Posterior cingulate gyrus (tissue), 11 donors: ENCODE data around the gene DBN1.
A peak's percentile ranks its signal among the peaks of the same experiment; 100 is the strongest.

ENCODE experiments used
- DNase-seq, 10 donors: peaks; one replicate each; pipeline versions ENCODE4 v3.0.0 to v3.0.0-alpha.2; 2020 to 2021; ENCODE audit warnings: mixed read lengths in 3 of 10
- intact Hi-C: fragments of 100-400 bp; cut with DNase I; formaldehyde crosslinking; loops from one replicate; pipeline ENCODE4 v1.15.1; 2023

DBN1 gene

GRCh38 chr5:177473443-177474001, at the start of gene DBN1:
TSS of gene DBN1 (minus strand) at chr5:177473634. CDS start at chr5:177473521, 113 bp downstream.
- intact Hi-C loops, result no loop called here

GRCh38 chr5:177520916-177521513, 47.6 kb upstream of the DBN1 start:
- intact Hi-C loops, result no loop called here
- peak in 3 of 10 donors; percentile 14 to 74 (median 35) for DNase-seq

More at GRCh38 chr5:177473443-177474001, at the start of gene DBN1:
- peak in 3 of 10 donors; percentile 38 to 49 (median 48) for DNase-seq

GRCh38 chr5:177520271-177520670, 46.8 kb upstream of the DBN1 start:
- intact Hi-C loops, result no loop called here
- DNase-seq, result peak in 3 of 10 donors; percentile 18 to 48 (median 32)

GRCh38 chr5:177519463-177520235, 46.2 kb upstream of the DBN1 start:
- peak in 3 of 10 donors; percentile 15 to 57 (median 35) for DNase-seq
- intact Hi-C loops, result no loop called here

- peak; percentile 95 to 99 (median 98) for DNase-seq
- intact Hi-C loops, result loop anchor here (2.0 kb wide), 2 partner anchors 38 to 84 kb away; partner anchors contain the start of genes B4GALT7 and FAM193B
Observed at GRCh38 chr5:177516601-177517568, 43.5 kb upstream of the DBN1 start, which contains the start of gene DDX41. TSS of gene DDX41 (minus strand) at chr5:177516961. CDS start at chr5:177516945, 16 bp downstream.

DNA sequence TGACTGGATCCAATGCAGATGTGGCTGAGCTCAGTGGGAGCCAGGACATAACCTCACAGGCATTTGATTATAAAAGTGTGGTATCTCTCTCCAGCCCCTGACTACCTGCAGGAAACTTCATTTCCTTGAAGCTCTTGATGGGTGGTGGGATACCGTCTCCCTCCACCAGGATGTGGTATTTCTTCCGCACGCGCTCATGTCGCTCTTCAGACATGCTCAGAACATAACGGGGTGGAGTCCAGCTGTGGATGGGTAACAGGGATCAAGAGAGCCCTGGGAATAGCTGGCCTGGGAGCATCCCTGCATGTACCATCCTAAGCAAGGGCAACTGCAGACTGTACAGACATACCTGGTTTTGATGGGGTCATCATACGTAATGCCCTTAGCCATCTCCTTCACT, 42.1 kb upstream of the DBN1 start:
- intact Hi-C loops, result no loop called here
- DNase-seq, result peak in 1 of 10 donors; percentile 28

DNA sequence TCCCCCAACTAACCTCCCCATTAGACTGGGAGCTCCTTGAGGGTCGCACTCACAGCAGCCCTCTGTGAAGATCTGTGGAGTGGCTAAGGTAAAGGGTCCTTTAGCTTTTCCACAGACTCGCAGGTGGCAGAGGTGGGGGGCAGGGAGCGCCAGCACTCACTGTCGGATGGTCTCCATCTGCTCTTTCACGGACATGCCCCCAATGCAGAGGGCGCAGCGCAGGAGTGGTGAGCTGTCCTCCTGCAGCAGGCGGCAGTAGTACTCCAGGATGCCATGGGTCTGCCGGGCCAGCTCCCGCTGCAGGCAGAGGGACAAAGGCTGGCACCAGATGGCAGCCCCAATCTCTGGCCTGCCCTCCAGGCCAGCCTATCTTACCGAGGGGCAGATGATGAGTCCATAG, 41.1 kb upstream of the DBN1 start:
- intact Hi-C loops, result no loop called here
- DNase-seq, result peak in 1 of 10 donors; percentile 27

DNA sequence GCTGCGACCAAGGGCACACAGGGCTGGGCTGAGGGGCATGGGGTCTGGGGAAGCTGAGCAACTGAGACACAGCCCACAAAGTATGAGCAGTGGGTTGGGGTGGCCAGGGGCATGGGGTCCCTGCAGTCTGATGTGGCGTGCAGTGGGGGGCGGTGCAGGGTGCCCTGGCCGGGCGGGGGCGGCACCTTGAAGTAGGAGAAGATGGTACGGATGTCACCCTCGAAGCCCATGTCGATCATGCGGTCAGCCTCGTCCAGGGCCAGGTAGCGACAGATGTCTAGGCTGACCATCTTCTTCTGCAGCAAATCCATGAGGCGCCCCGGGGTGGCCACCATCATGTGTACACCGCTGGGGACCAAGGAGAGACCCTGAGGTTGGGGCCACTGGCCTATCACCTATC, 40.1 kb upstream of the DBN1 start:
- intact Hi-C loops, result no loop called here
- DNase-seq, result peak in 1 of 10 donors; percentile 28

DNA sequence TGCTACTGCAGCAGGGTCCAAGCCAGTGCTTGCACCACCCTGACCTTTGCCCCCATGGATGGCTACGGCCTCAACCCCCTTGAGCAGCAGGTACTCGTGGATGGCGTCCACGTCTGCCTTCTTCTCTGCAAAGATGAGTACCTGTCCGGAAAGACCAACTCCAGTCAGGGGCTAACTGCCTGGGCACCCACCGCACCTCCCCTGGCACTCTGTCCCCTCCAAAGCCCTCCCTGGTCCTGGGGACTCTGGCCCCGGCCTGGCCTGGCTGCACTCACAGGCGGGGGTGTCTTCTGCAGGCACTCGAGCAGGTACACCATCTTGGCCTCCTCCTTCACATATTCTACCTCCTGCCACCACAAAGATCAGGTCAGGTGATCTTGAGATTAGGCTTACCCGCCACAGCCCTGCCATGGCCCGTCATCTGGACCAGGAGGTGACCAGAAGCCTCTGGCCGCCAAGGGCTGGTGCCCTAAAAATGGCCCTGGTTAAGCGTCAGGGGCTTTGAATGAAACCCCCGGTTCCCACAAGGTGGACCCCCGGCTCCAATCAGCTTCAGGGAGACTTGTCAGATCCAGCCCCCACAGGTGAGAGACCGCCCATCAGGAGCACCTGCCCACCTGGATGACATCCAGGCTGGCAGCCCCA, 39.4 kb upstream of the DBN1 start:
- intact Hi-C loops, result no loop called here

DNA sequence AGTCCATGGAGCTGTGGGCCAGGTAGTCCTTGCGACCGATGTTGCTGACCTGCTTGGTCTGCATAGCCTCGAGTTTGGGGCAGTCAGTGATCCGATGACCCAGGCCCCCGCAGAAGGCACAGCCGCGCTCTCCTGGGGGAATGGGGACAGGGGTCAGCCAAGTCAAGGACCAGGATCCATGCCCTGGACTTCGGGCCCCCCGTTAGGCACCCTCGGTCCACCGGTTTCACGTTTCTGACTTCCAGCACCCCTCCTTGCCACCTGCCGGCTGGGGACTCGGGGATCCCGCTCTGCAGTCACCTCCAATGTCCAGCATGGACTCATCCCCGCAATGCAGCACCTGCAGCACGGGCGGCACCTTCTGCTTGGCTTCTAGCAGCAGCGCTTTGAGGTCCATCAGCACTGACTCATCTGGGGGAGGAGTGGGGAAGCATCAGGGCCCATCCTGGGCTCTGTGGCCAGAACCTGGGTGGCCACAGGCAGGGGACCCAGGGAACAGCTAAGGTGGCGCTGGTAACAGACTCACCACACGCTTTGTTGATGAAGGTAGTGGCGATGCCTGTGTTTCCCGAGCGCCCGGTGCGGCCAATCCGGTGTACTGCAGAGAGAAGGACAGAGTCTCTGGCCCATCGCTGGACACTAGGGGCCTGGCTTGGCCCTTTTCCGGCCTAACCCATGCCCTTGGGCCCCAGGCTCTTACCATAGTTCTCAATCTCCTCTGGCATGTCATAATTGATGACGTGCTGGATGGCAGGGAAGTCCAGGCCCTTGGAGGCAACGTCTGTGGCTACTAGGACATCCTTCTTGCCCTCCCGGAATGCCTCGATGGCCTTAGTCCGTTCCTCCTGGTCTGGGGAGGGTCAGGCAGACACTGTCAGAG, 38.6 kb upstream of the DBN1 start:
- DNase-seq, result peak in 1 of 10 donors; percentile 56
- intact Hi-C loops, result no loop called here

More for the DNA sequence above, 39.4 kb upstream of the DBN1 start:
- DNase-seq, result peak in 1 of 10 donors; percentile 58

- intact Hi-C loops, result no loop called here
- no peak for DNase-seq
Observed at GRCh38 chr5:177511181-177511580, 37.7 kb upstream of the DBN1 start.

DNA sequence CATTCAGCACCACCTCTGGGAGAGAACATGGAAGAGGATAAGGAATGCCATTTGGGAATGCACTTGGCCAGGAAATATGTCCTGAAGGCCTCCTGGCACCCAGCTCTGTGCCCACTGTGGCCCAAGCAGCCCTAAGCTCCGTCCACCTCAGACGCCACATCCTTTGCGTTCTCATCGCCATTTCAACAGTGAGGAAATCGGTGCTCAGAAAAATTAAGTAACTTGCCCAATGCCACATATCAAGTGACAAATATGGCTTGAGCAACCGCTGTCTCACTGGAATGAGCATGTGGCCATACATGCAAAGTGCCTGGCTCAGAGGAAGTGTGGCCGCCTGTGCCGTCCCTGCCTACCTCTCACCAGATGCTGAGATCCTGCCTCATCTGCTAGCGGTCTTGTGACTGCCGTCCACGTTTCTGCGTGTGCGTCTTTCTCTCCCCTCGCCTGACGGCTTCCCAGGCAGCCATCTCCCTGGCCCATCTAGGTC, 37.2 kb upstream of the DBN1 start:
- intact Hi-C loops, result no loop called here
- DNase-seq, result peak in 1 of 10 donors; percentile 45

DNA sequence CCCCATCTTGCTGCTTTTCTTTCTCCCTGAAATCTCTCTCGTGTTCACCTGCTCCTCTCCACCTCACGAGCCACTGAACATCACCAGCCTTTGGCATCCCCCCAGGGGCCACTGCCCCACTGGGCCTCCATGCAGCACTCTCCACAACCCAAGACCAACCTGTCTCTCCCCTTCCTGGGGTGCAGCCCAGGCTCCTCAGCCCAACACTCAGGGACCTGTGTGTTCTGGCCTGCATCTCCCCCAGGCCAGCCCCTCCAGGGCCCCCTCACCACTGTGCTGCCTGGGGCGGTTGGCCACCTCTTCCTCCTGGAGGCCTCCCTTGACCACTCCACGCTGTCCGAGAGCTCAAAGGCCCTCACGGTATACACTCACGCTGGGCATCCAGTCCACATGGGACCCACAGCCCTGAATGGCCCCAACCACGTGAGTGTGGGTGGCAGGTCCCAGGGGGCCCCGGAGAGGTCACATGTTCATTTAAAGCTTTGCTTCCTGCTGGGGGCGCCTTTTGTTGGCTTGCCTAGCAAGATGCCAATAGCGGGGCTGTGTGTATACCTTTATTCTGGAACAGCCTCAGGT, 36.6 kb upstream of the DBN1 start:
- no peak for DNase-seq
- intact Hi-C loops, result no loop called here

- DNase-seq, result no peak
- intact Hi-C loops, result no loop called here
Observed at GRCh38 chr5:177509381-177509951, 36.0 kb upstream of the DBN1 start, which contains the start of gene DOK3. TSS of gene DOK3 (minus strand) at chr5:177509826. CDS start at chr5:177509540, 286 bp downstream.

DNA sequence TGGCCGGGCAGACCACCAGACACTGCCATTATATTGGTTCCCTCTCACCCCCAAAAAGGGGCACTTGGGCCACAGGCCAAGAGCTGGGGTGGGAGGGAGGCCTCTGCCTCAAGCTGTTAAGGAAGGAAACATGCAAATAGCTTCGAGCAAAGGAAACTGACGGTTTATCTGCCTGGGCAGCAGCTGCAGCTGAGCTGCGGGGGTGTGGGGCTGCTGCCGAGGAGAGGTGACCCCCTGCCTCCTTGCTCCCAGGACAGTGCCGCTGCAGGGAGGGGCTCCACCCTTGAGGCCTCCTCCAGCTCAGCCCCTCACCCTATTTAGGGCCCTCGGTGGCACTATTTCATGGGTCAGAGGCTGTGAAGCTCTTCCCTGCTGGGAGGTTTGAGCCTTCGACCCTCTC, 35.4 kb upstream of the DBN1 start:
- no peak for DNase-seq
- intact Hi-C loops, result no loop called here

- DNase-seq, result peak in 2 of 10 donors; percentile 69 to 83
- intact Hi-C loops, result no loop called here
Observed at GRCh38 chr5:177508221-177508611, 34.8 kb upstream of the DBN1 start.

DNA sequence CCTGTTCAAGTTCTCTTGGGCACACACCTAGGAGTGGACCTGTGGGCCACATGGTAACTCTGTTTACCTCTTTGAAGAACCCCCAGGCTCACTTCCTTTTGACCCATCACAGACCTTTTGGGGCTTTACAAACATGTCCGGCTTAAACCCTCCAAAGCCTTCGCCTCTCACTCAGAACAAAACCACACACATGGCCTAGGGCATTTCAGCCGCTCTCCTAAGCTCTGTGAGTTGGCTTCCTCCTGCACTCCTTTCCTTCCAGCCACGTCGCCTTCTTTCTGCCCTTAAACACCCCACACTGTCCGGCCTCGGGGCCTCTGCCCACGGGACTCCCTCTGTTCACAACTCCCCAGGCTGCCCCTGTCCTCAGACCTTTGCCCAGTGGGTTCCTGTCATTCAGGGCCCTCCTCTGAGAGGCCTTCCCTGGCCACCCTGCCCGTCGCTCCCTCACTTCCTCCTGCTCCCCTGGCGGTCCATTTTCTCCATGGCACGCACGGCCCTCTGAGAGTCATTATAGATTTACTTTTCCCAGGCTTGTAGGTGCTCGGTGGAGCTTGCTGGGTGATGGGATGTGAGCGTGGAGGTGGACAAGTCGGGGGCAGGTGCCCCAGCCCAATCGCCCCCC, 34.3 kb upstream of the DBN1 start:
- DNase-seq, result no peak
- intact Hi-C loops, result no loop called here
